Measurements from ENCODE around the gene CSNK1A1L. TPM values are rescaled to one million over a fixed set of nuclear protein-coding genes. Genes with fewer than 3 reads are reported as not detected.

The CSNK1A1L gene
- total and polyA plus RNA-seq, 2 of the 13 experiments (the other 11 are each of a cell fraction or from before 2014, with no cell fraction given) = not detected

- TF ChIP-seq, protein P1, sequence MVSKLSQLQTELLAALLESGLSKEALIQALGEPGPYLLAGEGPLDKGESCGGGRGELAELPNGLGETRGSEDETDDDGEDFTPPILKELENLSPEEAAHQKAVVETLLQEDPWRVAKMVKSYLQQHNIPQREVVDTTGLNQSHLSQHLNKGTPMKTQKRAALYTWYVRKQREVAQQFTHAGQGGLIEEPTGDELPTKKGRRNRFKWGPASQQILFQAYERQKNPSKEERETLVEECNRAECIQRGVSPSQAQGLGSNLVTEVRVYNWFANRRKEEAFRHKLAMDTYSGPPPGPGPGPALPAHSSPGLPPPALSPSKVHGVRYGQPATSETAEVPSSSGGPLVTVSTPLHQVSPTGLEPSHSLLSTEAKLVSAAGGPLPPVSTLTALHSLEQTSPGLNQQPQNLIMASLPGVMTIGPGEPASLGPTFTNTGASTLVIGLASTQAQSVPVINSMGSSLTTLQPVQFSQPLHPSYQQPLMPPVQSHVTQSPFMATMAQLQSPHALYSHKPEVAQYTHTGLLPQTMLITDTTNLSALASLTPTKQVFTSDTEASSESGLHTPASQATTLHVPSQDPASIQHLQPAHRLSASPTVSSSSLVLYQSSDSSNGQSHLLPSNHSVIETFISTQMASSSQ (IDR thresholded peaks at IDR 0.05; ENCODE audit: low read depth) = no peak
- TF ChIP-seq, protein P1 (CRISPR knock-in tag; IDR thresholded peaks at IDR 0.05; ENCODE audit: borderline replicate concordance) = no peak
- TF ChIP-seq FOXC1 (CRISPR knock-in tag; IDR thresholded peaks at IDR 0.05; ENCODE audit: borderline replicate concordance) = no peak
- no peak for TF ChIP-seq ETV6 (CRISPR knock-in tag; conservative IDR thresholded peaks at IDR 0.05)
- TF ChIP-seq TIGD3 (CRISPR knock-in tag; IDR thresholded peaks at IDR 0.05; ENCODE audit: borderline replicate concordance) = no peak
- TF ChIP-seq ZBTB7A (CRISPR knock-in tag; IDR thresholded peaks at IDR 0.05) = no peak
- no peak for TF ChIP-seq ZZZ3 (CRISPR knock-in tag; IDR thresholded peaks at IDR 0.05; ENCODE audit: borderline replicate concordance)
- TF ChIP-seq ATAD3A (CRISPR knock-in tag; IDR thresholded peaks at IDR 0.05) = no peak
- no peak for TF ChIP-seq NFE2L1 (CRISPR knock-in tag; IDR thresholded peaks at IDR 0.05; ENCODE audit: borderline replicate concordance)
- no peak for TF ChIP-seq RERE (CRISPR knock-in tag; IDR thresholded peaks at IDR 0.05; ENCODE audit: low read depth)
- no peak for TF ChIP-seq KLF15 (CRISPR knock-in tag; IDR thresholded peaks at IDR 0.05; ENCODE audit: borderline replicate concordance)
- TF ChIP-seq ZNF775 (CRISPR knock-in tag; IDR thresholded peaks at IDR 0.05; ENCODE audit: borderline replicate concordance) = no peak
- TF ChIP-seq, protein P2, sequence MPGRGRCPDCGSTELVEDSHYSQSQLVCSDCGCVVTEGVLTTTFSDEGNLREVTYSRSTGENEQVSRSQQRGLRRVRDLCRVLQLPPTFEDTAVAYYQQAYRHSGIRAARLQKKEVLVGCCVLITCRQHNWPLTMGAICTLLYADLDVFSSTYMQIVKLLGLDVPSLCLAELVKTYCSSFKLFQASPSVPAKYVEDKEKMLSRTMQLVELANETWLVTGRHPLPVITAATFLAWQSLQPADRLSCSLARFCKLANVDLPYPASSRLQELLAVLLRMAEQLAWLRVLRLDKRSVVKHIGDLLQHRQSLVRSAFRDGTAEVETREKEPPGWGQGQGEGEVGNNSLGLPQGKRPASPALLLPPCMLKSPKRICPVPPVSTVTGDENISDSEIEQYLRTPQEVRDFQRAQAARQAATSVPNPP (CRISPR knock-in tag; IDR thresholded peaks at IDR 0.05) = no peak
- no peak for TF ChIP-seq KMT2A (CRISPR knock-in tag; IDR thresholded peaks at IDR 0.05)
- no peak for TF ChIP-seq ZBTB26 (CRISPR knock-in tag; IDR thresholded peaks at IDR 0.05; ENCODE audit: borderline replicate concordance)
- TF ChIP-seq FOSL1 (CRISPR knock-in tag; IDR thresholded peaks at IDR 0.05; ENCODE audit: borderline replicate concordance) = no peak
These were observed 35.8 kb downstream of the CSNK1A1L start (continued) for GRCh38 chr13:37069597-37070103.
